NCI-H2029 (cell line): ENCODE data around the gene GCFC2.
"Not testable (repeated sequence)": the region's sequence is repeated elsewhere in the genome, so short reads cannot be mapped to it uniquely, and the experiment has no call there.

ENCODE experiments used
- DNase-seq: peaks from one replicate; lab custom pipeline; 2025; lab: John Stamatoyannopoulos, UW

GCFC2 gene

GRCh38 chr2:75710577-75711253, at the start of gene GCFC2:
Gene GCFC2 (minus strand): TSS chr2:75710915. CDS start chr2:75710855, 60 bp downstream.
- DNase-seq, result peak; percentile 76

GRCh38 chr2:75752828-75753227, 42.1 kb upstream of the GCFC2 start:
- no peak for DNase-seq

- DNase-seq, result no peak
Observed at GRCh38 chr2:75751824-75752468, 41.2 kb upstream of the GCFC2 start.

- no peak for DNase-seq
Observed at GRCh38 chr2:75751360-75751759, 40.6 kb upstream of the GCFC2 start.

GRCh38 chr2:75737961-75738360, 27.2 kb upstream of the GCFC2 start:
- DNase-seq, result no peak

GRCh38 chr2:75736276-75736675, 25.6 kb upstream of the GCFC2 start:
- DNase-seq, result no peak

- no peak for DNase-seq
Observed at GRCh38 chr2:75729861-75730260, 19.1 kb upstream of the GCFC2 start.

GRCh38 chr2:75728614-75729419, 18.1 kb upstream of the GCFC2 start:
- no peak for DNase-seq

- DNase-seq, result no peak
Observed at GRCh38 chr2:75722687-75723086, 12.0 kb upstream of the GCFC2 start.

- DNase-seq, result no peak
Observed at GRCh38 chr2:75720525-75720924, 9.8 kb upstream of the GCFC2 start.

- no peak for DNase-seq
Observed at GRCh38 chr2:75719616-75720015, 8.9 kb upstream of the GCFC2 start.

GRCh38 chr2:75716406-75716805, 5.7 kb upstream of the GCFC2 start:
- DNase-seq, result no peak

- DNase-seq, result not testable (repeated sequence)
Observed at GRCh38 chr2:75711590-75711989, 875 bp upstream of the GCFC2 start.

GRCh38 chr2:75710220-75710576, 517 bp downstream of the GCFC2 start:
- DNase-seq, result no peak

GRCh38 chr2:75709297-75709696, 1.4 kb downstream of the GCFC2 start:
- no peak for DNase-seq

GRCh38 chr2:75707901-75708300, 2.8 kb downstream of the GCFC2 start:
- DNase-seq, result no peak

GRCh38 chr2:75705921-75706320, 4.8 kb downstream of the GCFC2 start:
- no peak for DNase-seq

GRCh38 chr2:75703589-75704287, 7.0 kb downstream of the GCFC2 start:
- no peak for DNase-seq

GRCh38 chr2:75702593-75702992, 8.1 kb downstream of the GCFC2 start:
- no peak for DNase-seq

GRCh38 chr2:75698918-75699317, 11.8 kb downstream of the GCFC2 start:
- DNase-seq, result no peak

GRCh38 chr2:75688196-75688595, 22.5 kb downstream of the GCFC2 start:
- DNase-seq, result no peak

GRCh38 chr2:75683430-75683829, 27.3 kb downstream of the GCFC2 start:
- DNase-seq, result not testable (repeated sequence)
